SIG-M5 treated with dmso at 0.1 percent for 504 hours (cell line): ENCODE measurements around the gene FNDC10.

Experiments
- DNase-seq: peaks from one replicate; lab custom pipeline; 2025; ENCODE audit not compliant: unreplicated experiment; lab: John Stamatoyannopoulos, UW

The FNDC10 gene

DNA sequence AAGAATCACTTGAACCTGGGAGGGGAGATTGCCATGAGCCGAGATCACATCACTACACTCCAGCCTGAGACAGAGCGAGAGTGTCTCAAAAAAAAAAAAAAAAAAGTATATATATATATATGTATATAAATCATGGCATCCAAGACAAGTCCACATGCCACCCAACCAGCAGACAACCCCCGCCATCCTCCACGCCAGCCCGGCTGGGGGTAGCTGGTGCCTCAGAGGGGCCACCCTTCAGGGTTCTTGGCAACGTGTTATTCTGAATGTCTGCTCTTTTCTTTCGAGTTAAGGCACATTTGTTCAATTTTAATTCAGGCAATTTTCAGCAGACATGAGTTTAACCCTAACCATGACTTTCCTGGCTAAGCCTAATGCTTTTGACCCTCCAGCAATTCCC, 49.8 kb downstream of the FNDC10 start:
- DNase-seq = no peak

DNA sequence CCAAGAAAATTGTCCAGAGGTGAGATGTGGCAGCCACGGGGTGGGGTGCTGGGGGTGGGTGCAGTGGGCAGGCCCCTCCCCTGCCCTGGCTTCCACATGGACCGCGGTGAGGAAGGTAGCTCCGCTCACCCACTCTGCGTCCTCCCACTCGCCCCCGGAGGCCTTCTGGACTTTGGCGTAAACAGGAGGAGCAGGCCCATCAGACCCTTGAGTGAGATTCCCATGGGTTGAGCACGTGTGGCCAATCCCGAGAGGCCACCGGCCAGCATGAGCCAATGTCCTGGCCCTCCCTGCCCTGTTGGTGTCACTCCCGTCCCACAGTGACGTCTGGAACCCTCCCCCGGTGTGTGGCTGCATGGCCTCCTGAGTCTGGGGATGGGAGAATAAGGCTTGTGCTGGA, 51.3 kb downstream of the FNDC10 start:
- no peak for DNase-seq
